ENCODE data around the gene GIMAP1. TPM values are rescaled to one million over a fixed set of nuclear protein-coding genes. Genes with fewer than 3 reads are reported as not detected.

The GIMAP1 gene
- total RNA-seq, 2 donors from 2014 or later = 0.99 to 3.9 TPM

DNA sequence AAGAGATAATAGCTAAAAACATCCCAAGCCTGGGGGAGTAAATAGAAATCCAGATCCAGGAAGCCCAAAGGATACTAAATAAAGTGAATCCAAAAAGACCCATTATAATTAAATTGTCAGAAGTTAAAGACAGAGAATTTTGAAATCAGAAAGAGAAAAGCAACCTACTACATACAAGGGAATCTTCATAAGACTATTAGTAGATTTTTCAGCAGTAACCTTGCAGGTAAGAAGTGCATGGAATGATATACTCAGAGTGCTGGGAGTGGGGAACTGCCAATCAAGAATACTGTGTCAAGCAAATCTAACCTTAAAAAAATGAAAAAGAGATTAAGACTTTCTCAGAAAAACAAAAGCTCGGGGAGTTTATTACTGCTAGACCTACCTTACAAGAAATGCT, 13.2 kb upstream of the GIMAP1 start:
- no peaks in the 10 kb centered on the region for H3K36me3 ChIP-seq (replicated peaks in 1 of 2; ENCODE audit: insufficient read depth in 1 of 2, low read depth in 2 of 2)
- ATAC-seq (no peak), DNase-seq (no peak)
- 67 to 77% methylated on average over 1 of the region's 1 CpG for WGBS, 2 donors
- H3K27me3 ChIP-seq = no peaks in the 10 kb centered on the region
- no peak overlapping the region for H3K27ac ChIP-seq
- H3K4me3 ChIP-seq = no peak overlapping the region
- TF ChIP-seq POLR2A (IDR thresholded peaks at IDR 0.05) = no peak
- TF ChIP-seq, protein P1, sequence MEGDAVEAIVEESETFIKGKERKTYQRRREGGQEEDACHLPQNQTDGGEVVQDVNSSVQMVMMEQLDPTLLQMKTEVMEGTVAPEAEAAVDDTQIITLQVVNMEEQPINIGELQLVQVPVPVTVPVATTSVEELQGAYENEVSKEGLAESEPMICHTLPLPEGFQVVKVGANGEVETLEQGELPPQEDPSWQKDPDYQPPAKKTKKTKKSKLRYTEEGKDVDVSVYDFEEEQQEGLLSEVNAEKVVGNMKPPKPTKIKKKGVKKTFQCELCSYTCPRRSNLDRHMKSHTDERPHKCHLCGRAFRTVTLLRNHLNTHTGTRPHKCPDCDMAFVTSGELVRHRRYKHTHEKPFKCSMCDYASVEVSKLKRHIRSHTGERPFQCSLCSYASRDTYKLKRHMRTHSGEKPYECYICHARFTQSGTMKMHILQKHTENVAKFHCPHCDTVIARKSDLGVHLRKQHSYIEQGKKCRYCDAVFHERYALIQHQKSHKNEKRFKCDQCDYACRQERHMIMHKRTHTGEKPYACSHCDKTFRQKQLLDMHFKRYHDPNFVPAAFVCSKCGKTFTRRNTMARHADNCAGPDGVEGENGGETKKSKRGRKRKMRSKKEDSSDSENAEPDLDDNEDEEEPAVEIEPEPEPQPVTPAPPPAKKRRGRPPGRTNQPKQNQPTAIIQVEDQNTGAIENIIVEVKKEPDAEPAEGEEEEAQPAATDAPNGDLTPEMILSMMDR (IDR thresholded peaks at IDR 0.05) = no peak
- intact Hi-C loops (cut with DNase I) = no loop called here
- H3K4me1 ChIP-seq = no peaks in the 10 kb centered on the region
- peaks cover 0 to 24% (median 0%) of the 10 kb centered on the region in 3 donors for H3K9me3 ChIP-seq

DNA sequence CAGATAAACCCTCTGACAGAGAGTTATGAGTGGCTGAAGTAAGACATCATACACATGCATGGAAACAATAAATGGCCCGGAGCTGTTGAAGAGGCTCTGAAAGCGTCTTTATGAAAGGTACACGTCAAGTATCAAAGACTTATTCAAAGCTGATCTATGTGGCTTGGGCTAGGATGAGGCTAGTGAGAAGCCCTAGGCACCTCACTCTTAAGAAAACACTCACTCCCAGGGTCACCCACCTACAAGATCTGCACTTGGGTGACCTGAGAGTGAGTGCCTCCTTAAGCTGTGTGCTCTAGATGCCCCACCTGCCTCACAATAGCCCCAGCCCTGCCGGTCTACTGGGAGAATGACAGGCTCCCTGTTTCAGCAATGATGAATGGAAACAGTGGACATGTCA, 1.1 kb upstream of the GIMAP1 start:
- intact Hi-C loops (cut with DNase I) = no loop called here
- TF ChIP-seq, protein P1 (IDR thresholded peaks at IDR 0.05) = no peak
- no peak for TF ChIP-seq POLR2A (IDR thresholded peaks at IDR 0.05)
- no peaks in the 10 kb centered on the region for H3K27me3 ChIP-seq

DNA sequence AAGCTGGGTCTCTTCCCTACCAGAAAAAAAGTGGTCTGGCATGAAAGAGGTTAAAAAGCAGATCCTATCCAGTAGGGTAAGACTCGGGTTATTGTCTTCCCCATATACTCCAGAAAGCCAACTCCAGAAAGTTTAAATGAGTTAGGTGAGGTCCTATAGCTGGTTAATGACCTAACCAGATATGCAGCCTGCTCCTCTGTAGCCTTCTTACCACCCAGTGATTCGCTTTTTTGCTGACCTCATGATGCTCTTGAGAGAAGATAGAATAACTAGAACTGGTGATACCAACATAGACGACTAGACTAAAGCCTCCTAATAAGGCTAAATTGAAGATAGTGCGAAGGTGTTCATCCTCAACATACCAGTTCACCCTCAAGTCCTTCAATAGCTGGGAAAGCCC, 675 bp upstream of the GIMAP1 start:
- intact Hi-C loops (cut with DNase I) = no loop called here
- WGBS, 2 donors = 47 to 49% methylated on average over 4 of the region's 4 CpGs
- no peaks in the 10 kb centered on the region for H3K9me3 ChIP-seq
- H3K4me1 ChIP-seq = no peaks in the 10 kb centered on the region
- H3K36me3 ChIP-seq (replicated peaks in 1 of 2; ENCODE audit: insufficient read depth in 1 of 2, low read depth in 2 of 2) = no peaks in the 10 kb centered on the region
- ATAC-seq = no peak
- H3K27me3 ChIP-seq = no peaks in the 10 kb centered on the region
- H3K4me3 ChIP-seq = no peak overlapping the region
- peak overlapping the region in 2 of 4 donors; percentile 24 to 40 for H3K27ac ChIP-seq
- DNase-seq = no peak
- TF ChIP-seq, protein P1 (IDR thresholded peaks at IDR 0.05) = no peak
- no peak for TF ChIP-seq POLR2A (IDR thresholded peaks at IDR 0.05)

More for the DNA sequence above, 1.1 kb upstream of the GIMAP1 start:
- WGBS, 2 donors = 62 to 68% methylated on average over 4 of the region's 4 CpGs
- Histone ChIP-seq H3K4me3 (no peak overlapping the region), H3K36me3 (replicated peaks in 1 of 2; ENCODE audit: insufficient read depth in 1 of 2, low read depth in 2 of 2) (no peaks in the 10 kb centered on the region), H3K9me3 (no peaks in the 10 kb centered on the region), H3K27ac (no peak overlapping the region), H3K4me1 (no peaks in the 10 kb centered on the region)
- no peak for DNase-seq
- no peak for ATAC-seq

DNA sequence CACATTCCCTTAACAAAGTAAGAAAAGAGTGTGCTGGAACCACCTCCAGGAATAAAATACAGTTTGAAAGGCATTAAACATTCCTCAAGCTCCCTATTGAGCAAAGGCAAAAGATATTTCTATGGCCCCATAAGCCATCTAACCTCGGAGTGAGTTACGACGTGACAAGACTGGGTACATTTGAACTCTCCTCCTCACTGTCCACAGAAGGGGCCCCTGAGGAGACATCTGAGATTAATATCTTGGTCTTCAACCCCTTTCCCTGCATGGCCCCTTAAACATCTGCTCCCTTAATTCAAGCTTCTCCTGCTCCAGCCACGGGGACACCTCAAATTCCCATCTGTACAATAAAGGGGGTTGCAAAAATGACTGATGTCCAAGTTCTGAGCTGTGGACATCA, 526 bp downstream of the GIMAP1 start:
- H3K4me3 ChIP-seq = peak overlapping the region in 1 of 2 donors; percentile 0
- 55 to 73% methylated on average over 4 of the region's 4 CpGs for WGBS, 2 donors
- no peaks in the 10 kb centered on the region for H3K4me1 ChIP-seq
- H3K27me3 ChIP-seq = no peaks in the 10 kb centered on the region
- no peak for DNase-seq
- H3K9me3 ChIP-seq = no peaks in the 10 kb centered on the region
- intact Hi-C loops (cut with DNase I) = no loop called here
- peak overlapping the region in 2 of 4 donors; percentile 24 to 40 for H3K27ac ChIP-seq
- H3K36me3 ChIP-seq (replicated peaks in 1 of 2; ENCODE audit: insufficient read depth in 1 of 2, low read depth in 2 of 2) = no peaks in the 10 kb centered on the region
- TF ChIP-seq, protein P1 (IDR thresholded peaks at IDR 0.05) = no peak
- no peak for TF ChIP-seq POLR2A (IDR thresholded peaks at IDR 0.05)
- no peak for ATAC-seq

DNA sequence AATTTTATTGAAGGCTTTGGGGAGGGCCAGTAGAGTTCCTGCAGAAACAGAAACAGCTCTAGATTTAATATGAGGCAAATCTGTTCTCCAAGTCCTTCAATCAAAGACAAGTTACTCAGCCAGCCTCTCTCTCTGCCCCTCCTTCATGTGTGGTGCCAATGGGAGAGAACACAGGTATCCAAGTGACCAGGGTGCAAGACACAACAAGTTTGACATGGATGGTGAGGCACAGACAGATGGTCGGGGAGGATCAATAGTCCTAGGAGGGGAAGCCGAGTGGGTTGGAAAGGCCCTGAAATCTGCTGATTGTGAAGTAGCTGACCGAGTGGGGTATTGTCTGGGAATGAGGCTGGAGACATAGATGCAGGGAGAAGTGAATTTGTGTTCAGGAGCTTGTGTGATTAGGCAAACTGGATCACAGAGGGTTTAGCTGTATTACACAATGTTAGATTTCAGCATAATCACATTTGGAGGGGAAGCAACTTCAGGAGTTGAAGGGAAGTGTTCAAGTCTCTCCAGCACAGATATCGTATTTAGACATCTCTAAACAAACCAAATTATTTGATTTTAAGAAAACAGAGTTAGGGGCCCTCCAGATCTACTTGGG, 1.5 kb downstream of the GIMAP1 start:
- WGBS, 2 donors = 52 to 66% methylated on average over 4 of the region's 4 CpGs
- no peaks in the 10 kb centered on the region for H3K36me3 ChIP-seq (replicated peaks in 1 of 2; ENCODE audit: insufficient read depth in 1 of 2, low read depth in 2 of 2)
- no peak overlapping the region for H3K4me3 ChIP-seq
- TF ChIP-seq, protein P1 (IDR thresholded peaks at IDR 0.05) = no peak
- peak in 1 of 3 donors; percentile 19 for TF ChIP-seq POLR2A (IDR thresholded peaks at IDR 0.05)
- DNase-seq = no peak
- peak overlapping the region in 1 of 4 donors; percentile 28 for H3K27ac ChIP-seq
- H3K9me3 ChIP-seq = no peaks in the 10 kb centered on the region
- intact Hi-C loops (cut with DNase I) = no loop called here
- no peaks in the 10 kb centered on the region for H3K27me3 ChIP-seq
- no peak for ATAC-seq
- no peaks in the 10 kb centered on the region for H3K4me1 ChIP-seq

All from body of pancreas (tissue), 4 donors.